Glutamatergic neuron (in vitro differentiated cells): Measurements from ENCODE around the gene CFAP299. TPM values are rescaled to one million over a fixed set of nuclear protein-coding genes. Genes with fewer than 3 reads are reported as not detected.
A peak's percentile ranks its signal among the peaks of the same experiment; 100 is the strongest.

ENCODE experiments used
- DNase-seq: peaks from one replicate; pipeline ENCODE4 v3.0.0; 2022
- H3K27ac Mint-ChIP-seq: one replicate; pipeline ENCODE4 v1.8.0; 2020; ENCODE audit warnings: mild to moderate bottlenecking, mixed read lengths, inconsistent platforms; ENCODE audit not compliant: unreplicated experiment
- H3K27me3 Mint-ChIP-seq: one replicate; pipeline ENCODE4 v1.8.0; 2020; ENCODE audit warnings: mild to moderate bottlenecking, moderate library complexity, mixed read lengths, inconsistent platforms; ENCODE audit not compliant: unreplicated experiment
- H3K36me3 Mint-ChIP-seq: one replicate; pipeline ENCODE4 v1.8.0; 2020; ENCODE audit warnings: mild to moderate bottlenecking, mixed read lengths, inconsistent platforms; ENCODE audit not compliant: unreplicated experiment
- H3K4me1 Mint-ChIP-seq: one replicate; pipeline ENCODE4 v1.8.0; 2020; ENCODE audit warnings: mild to moderate bottlenecking, low read depth, mixed read lengths, inconsistent platforms; ENCODE audit not compliant: unreplicated experiment
- H3K4me3 Mint-ChIP-seq: one replicate; pipeline ENCODE4 v1.8.0; 2020; ENCODE audit warnings: mild to moderate bottlenecking, mixed read lengths, inconsistent platforms; ENCODE audit not compliant: unreplicated experiment
- H3K9me3 Mint-ChIP-seq: one replicate; pipeline ENCODE4 v1.8.0; 2020; ENCODE audit warnings: mild to moderate bottlenecking, moderate library complexity, mixed read lengths, inconsistent platforms; ENCODE audit not compliant: unreplicated experiment
- total RNA-seq: library from RNA; stranded (reverse); fragmentation: NEBNext Ultra II Directional; extraction: Animal tissue kit (Norgen Biotek cat#: 25700); gene quantifications from one replicate; pipeline ENCODE4 v1.2.1, GENCODE V29; 2021; ENCODE audit not compliant: unreplicated experiment
- TF ChIP-seq, protein P1 (sequence below): fragments of 200-600 bp; sonication (generic); IDR thresholded peaks from one replicate; pipeline ENCODE4 v1.5.0; 2021; ENCODE audit not compliant: partially characterized antibody, unreplicated experiment

The CFAP299 gene
- total RNA-seq, 1 donor from 2014 or later, result not detected

GRCh38 chr4:80324171-80324570 is 11.4 kb upstream of the CFAP299 start:
- peaks cover 2% of the 10 kb centered on the region for H3K27me3 Mint-ChIP-seq
- no peak overlapping the region for H3K27ac Mint-ChIP-seq
- no peaks in the 10 kb centered on the region for H3K4me1 Mint-ChIP-seq
- no peak for DNase-seq
- H3K36me3 Mint-ChIP-seq, result no peaks in the 10 kb centered on the region
- H3K9me3 Mint-ChIP-seq, result no peaks in the 10 kb centered on the region
- TF ChIP-seq, protein P1, sequence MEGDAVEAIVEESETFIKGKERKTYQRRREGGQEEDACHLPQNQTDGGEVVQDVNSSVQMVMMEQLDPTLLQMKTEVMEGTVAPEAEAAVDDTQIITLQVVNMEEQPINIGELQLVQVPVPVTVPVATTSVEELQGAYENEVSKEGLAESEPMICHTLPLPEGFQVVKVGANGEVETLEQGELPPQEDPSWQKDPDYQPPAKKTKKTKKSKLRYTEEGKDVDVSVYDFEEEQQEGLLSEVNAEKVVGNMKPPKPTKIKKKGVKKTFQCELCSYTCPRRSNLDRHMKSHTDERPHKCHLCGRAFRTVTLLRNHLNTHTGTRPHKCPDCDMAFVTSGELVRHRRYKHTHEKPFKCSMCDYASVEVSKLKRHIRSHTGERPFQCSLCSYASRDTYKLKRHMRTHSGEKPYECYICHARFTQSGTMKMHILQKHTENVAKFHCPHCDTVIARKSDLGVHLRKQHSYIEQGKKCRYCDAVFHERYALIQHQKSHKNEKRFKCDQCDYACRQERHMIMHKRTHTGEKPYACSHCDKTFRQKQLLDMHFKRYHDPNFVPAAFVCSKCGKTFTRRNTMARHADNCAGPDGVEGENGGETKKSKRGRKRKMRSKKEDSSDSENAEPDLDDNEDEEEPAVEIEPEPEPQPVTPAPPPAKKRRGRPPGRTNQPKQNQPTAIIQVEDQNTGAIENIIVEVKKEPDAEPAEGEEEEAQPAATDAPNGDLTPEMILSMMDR, result no peak
- no peak overlapping the region for H3K4me3 Mint-ChIP-seq

DNA sequence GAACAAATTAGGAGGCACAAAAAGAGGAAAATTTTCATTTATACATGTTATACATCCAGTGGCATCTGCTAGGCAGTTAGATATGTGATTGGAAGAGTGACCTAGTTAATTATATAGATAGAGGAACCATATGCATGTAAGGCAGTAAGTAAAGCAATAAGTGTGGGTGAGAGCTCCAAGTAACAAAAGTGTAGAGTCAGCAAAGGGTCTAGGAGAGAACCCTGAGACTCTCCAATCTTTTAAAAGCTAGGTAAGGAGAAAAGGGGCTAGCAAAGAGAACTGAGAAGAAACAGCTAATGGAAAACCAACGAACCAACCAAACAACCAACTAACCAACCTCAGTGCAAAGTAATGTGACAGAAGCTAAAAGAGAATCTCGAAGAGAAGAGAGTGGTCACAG is 3.8 kb upstream of the CFAP299 start:
- Mint-ChIP-seq H3K4me3 (no peak overlapping the region), H3K27ac (no peak overlapping the region), H3K4me1 (no peaks in the 10 kb centered on the region), H3K36me3 (no peaks in the 10 kb centered on the region), H3K27me3 (no peaks in the 10 kb centered on the region), H3K9me3 (no peaks in the 10 kb centered on the region)
- TF ChIP-seq, protein P1, result no peak
- DNase-seq, result no peak

GRCh38 chr4:80333121-80333520 is 2.4 kb upstream of the CFAP299 start:
- H3K27me3 Mint-ChIP-seq, result no peaks in the 10 kb centered on the region
- no peaks in the 10 kb centered on the region for H3K9me3 Mint-ChIP-seq
- H3K4me1 Mint-ChIP-seq, result no peaks in the 10 kb centered on the region
- TF ChIP-seq, protein P1, result no peak
- H3K4me3 Mint-ChIP-seq, result no peak overlapping the region
- no peaks in the 10 kb centered on the region for H3K36me3 Mint-ChIP-seq
- DNase-seq, result no peak
- H3K27ac Mint-ChIP-seq, result no peak overlapping the region

GRCh38 chr4:80334568-80334967 is 962 bp upstream of the CFAP299 start:
- Mint-ChIP-seq H3K9me3 (no peaks in the 10 kb centered on the region), H3K27me3 (no peaks in the 10 kb centered on the region), H3K4me1 (no peaks in the 10 kb centered on the region), H3K27ac (no peak overlapping the region), H3K36me3 (no peaks in the 10 kb centered on the region), H3K4me3 (no peak overlapping the region)
- TF ChIP-seq, protein P1, result no peak
- no peak for DNase-seq

DNA sequence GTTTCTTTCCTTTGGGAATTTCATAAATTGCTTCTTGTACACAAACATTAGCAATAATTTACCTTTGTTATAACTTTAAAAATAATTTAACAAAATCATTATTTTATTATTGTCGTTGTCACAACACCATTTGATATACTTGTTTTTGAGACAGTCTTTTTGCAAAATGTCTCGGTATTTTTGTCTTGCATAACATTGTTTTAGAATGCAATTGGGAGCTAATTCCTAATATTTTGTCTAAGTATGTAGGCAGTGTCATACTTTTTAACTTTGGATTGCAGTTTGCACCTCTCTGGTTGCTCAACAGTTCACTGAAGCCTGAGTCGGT is 340 bp upstream of the CFAP299 start:
- Mint-ChIP-seq H3K4me3 (peak overlapping the region; percentile 92), H3K27me3 (no peaks in the 10 kb centered on the region)
- no peak for DNase-seq

More for the DNA sequence above, 340 bp upstream of the CFAP299 start:
- Mint-ChIP-seq H3K4me1 (no peaks in the 10 kb centered on the region), H3K9me3 (no peaks in the 10 kb centered on the region), H3K27ac (no peak overlapping the region), H3K36me3 (no peaks in the 10 kb centered on the region)
- TF ChIP-seq, protein P1, result no peak
